Right lung (tissue), 10 donors: ENCODE results near the gene RAG2. TPM values are rescaled to one million over a fixed set of nuclear protein-coding genes. Genes with fewer than 3 reads are reported as not detected.

ENCODE experiments used
- DNase-seq, 2 donors: peaks; one replicate each; pipeline ENCODE4 v3.0.0-alpha.2; 2013
- long read RNA-seq, 8 donors: transcript quantifications; one replicate each; lab custom pipeline, GENCODE V29; 2026
- polyA plus RNA-seq, 5 donors: library from polyadenylated mRNA; unstranded; fragments of 120-200 nt; gene quantifications; one replicate each; pipeline versions ENCODE4 v1.2.1 to v1.2.3, GENCODE V29; 2013; ENCODE audit warnings: inconsistent platforms in 1 of 5, low replicate concordance in 1 of 5; ENCODE audit not compliant: insufficient read length in 5 of 5, insufficient read depth in 1 of 5

Gene RAG2
- polyA plus RNA-seq: under 1 TPM; 0.13 to 0.73 (median 0.40) TPM
- long read RNA-seq, donor 1: 0 reads
- long read RNA-seq, donor 2: 0 reads
- long read RNA-seq, donor 3: 0 reads
- long read RNA-seq, donor 4: 0 reads
- long read RNA-seq, donor 5: 0 reads
- long read RNA-seq, donor 6: 0 reads
- long read RNA-seq, donor 7: 0 reads
- long read RNA-seq, donor 8: 0 reads

DNA sequence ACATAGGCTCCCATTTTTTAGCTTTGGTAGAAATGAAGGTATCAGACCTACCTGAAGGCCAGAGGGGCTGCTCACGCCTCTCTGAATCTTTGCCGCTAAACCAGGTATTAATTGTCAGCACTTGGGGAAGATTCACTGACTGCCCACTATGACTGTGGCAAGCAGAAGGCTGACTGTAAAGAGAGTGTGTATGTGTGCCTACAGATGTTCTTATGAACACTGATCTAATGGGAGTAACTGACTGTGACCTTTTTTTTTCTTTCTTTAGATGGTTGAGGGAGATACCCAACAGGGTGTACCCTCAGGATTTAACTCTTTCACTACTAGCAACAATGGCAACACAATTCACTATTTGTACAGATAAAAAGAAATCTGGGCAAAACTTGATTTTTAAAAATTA is at the start of gene RAG2:
Gene RAG2, minus strand, starts transcription at position 186 of the 400 bp plus-strand sequence. CDS start 4,068 bp downstream, outside the sequence.
- no peak for DNase-seq

DNA sequence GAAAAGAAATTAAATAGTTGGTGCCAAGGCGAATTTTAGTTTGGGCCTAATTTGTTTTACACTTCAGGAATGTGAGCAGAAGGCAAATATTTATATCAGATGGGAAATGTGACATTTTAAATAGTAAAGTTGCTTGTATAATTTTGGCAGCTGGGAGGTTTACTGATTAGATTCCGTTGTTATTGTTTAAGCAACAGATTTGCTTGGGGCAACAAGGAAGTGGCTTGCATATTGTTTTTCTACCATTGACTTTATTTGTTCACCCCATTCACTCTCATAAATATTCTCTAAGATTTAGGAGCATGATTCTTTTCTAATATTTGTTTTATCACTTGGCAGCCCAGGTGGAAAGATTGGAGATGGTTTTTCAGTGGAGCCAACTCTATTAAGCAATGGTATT is 40.5 kb upstream of the RAG2 start:
- DNase-seq: no peak

- DNase-seq: no peak
These were observed 37.2 kb upstream of the RAG2 start for GRCh38 chr11:36635066-36635862.

GRCh38 chr11:36631774-36632173 is 33.7 kb upstream of the RAG2 start:
- no peak for DNase-seq

DNA sequence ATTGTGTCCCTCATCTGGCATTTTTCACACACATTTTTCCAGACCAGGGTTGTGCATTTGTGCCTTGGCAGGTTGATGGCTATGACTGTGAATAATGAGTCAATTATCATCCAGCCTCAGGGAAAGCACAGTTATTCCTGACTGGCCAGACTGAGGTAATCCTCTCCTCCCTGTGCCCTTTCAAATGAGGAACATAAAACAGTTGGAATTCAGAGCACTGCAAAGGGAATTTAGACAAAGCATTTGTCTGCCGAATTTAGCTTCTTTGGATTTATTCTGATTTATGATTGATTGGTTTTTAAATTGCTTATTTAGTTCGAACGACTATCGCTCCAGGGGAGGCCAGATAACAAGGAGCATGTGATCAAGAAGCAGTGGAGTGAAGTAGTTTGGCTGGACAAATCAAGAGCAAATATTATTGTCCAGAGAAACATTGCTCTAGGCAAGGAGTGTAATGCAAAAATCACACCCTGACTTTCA is 30.8 kb upstream of the RAG2 start:
- no peak for DNase-seq

GRCh38 chr11:36628141-36628540 is 30.1 kb upstream of the RAG2 start:
- DNase-seq: no peak

DNA sequence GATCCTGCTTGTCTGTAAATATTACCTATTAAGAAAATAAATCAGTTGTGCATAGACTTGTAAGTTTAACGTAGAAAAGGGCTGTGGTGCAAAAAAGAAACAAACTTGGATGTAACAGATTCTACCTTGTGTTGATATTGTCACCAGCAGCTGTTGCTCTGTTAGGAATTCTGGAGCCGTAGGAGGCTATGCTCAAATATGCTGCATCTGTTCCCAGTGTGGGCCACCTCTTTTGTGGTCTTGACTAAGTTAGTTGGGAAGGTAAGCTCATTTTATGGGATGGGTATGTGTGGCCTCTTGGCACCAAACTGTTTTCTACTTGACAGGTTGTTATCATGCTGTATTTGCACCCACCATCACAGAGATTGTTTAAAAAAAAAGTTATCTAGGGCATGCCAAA is 29.4 kb upstream of the RAG2 start:
- DNase-seq: no peak

DNA sequence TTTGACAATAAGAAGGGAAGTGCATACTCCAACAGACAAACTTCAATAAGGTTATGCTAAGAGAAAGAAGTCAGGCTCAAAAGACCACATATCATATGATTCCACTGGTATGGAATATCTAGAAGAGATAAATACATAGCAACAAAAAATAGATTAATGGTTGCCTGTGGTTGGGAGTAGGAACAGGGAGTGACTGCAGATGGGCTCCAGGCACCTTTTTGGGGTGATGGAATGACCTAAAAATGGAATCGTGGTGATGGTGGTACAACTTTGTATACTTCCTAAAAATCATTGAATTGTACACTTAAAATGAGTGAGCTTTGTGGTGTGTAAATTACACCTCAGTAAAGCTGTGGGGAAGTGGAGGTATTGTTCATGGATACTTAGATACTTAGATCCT is 29.0 kb upstream of the RAG2 start:
- no peak for DNase-seq

DNA sequence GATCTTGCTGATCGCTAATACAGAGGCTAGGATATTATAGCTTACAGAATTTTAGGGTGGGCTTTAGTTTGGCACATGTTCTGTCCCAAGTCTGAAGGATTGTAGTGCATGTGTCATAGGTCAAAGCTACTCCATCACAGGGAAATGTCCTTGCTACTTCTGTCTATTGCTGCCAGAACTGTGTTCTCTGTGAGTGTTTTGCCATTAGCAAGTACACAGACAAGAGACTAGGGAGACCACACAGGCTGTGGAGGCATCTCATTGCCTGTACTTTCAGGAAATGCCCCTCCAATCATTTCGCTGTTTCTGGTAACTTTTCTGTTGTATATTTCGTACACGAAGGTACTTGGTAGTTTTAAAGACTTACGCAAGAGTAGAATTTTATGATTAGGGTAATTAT is 25.5 kb upstream of the RAG2 start:
- no peak for DNase-seq

- peak in 1 of 2 donors; percentile 44 for DNase-seq
These were observed 24.5 kb upstream of the RAG2 start for GRCh38 chr11:36622431-36623136.

DNA sequence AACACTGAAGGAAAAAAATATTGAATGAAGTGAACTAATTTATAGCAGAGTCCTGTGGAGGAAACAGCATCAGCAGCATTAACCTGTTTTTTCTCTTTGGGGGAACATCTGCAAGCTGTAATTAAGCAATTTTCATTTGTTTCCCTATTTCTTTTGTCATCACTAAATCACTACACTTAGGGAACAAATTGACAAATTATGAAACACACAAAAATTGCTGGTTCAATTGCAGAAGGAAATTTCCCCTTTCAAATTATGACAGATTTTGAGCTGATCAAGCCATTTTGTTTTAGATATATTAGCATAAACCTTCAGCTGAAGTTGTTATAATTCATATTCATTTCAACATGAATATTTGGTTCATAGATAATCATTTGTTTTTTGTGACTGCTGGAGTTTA is 22.2 kb upstream of the RAG2 start:
- no peak for DNase-seq

DNA sequence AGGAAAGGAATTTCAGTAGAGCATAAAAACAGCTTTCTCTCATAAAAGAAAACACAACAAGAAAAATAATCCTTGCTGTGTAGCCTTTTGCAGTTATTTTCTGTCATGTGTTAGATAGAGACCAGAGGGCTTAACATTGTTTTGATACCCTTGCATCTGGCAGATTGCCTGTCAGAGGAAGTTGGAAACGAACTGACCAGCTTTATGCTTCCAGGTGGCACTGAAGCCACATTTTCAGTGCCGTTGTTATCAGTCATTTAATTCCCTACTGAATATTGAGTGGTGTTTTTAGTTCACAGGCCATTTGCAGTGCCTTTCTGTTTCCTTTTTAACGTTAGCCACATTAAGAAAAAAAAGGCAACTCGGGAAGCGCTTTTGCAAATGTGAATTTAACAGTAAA is 21.5 kb upstream of the RAG2 start:
- DNase-seq: peak in 1 of 2 donors; percentile 10

DNA sequence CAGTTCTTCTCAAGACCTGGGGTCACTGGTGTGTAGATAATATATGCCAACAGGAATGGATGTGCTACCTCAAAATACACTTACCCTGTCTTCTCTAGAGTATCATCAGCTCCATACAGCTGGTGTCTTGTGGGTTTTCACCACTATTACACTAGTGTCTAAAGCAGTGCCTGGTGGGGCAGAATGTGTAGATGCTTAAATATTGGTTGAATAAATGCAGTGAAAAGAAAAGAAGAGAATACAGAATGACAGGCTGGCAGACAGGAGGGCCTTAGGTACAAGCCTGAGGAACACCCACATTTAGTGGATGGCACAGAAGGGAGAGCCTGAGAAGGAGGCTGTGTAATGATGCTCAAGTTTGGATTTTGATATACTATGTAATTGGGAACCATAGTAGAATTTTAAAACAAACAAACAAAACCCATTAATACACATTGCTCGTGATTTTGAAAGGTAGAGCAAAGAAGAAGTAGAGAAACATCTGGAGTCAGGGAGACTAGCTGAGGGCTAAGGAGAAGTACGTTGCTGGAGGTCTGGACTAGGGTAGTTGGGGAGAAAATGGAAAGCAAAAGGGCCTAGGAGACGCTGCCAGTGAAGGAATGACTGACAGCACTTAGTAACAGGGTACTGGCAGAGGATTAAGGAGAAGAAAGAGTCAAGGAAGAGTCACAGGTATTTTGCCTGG is 20.5 kb upstream of the RAG2 start:
- DNase-seq: no peak

GRCh38 chr11:36617543-36618362 is 19.7 kb upstream of the RAG2 start:
- DNase-seq: no peak

DNA sequence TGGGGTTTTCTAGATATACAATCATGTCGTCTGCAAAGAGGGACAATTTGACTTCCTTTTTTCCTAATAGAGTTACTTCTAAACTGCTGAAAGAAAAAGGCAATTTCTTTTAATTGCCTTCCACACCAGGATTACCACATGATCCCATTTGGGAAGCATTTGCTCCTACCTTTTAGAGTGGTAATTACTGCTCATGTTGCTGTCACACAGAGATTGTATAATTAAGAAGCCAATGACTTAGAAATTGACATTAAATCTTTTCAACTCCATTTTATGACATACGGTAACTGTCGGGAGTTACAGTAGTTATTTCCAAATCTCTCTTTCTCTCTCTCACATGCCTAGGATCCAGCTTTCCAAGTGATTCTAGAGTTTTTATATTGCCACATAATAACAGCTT is 17.8 kb upstream of the RAG2 start:
- no peak for DNase-seq

GRCh38 chr11:36609383-36609782 is 11.3 kb upstream of the RAG2 start:
- no peak for DNase-seq

DNA sequence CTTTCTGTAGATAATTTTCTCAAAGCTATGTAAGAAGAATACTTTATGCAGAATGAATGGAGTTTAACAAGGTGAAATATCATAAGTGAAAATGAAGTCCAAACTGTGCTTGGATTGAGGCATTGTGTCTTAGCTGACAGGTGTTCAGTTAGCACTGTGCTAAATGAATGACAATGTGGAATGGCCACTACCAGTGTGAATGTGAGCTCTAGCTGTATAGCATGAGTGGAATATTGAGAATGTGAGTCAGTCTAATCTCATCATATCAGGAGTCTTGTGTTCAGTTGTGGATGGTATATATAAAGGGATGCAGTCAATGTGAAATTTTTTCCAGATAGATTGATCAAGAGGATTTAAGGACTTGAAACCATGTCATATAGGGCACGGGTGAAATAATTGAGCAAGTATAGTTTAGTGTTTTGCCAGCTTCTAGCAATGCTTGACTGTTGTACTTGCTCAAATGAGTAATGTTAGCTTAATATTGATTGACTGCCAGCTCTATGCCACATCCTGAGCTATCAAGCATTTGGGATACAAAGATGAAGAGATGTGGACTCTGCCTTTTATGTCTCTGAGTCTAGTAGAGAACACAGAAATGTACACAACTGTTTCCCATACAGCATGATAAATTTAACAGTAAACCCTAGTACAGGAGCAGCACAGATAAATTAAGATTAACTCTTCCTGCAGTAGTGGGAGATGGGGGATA is 10.6 kb upstream of the RAG2 start:
- no peak for DNase-seq

- DNase-seq: no peak
These were observed 7.5 kb upstream of the RAG2 start for GRCh38 chr11:36605221-36606216.

DNA sequence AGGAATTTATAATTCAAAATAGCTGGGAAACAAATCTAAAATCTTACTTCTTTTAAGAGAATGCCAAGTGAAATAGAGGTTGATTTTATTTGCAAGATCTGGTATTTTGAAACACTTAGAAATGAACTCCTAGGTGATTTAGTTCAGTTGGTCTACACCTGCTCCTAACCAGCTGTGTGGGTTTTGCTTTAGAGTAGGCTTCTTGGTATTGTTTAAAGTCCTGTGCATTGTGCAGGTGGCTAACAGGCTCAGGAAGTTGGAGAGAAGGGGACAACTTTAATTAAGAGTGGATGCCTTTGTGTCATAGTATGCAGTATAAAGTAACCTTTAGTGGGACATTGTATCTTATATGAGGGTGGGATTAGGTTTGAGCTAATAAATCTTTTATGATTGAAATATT is 4.1 kb upstream of the RAG2 start:
- DNase-seq: no peak
